Brain pericyte (primary cell): ENCODE results near the gene ZNF334.

Experiments
- DNase-seq: peaks from one replicate; pipeline ENCODE4 v3.0.0-alpha.2; 2012; ENCODE audit warnings: low read depth, low spot score

The ZNF334 gene

GRCh38 chr20:46487628-46488027 is 25.7 kb downstream of the ZNF334 start:
- DNase-seq = no peak

DNA sequence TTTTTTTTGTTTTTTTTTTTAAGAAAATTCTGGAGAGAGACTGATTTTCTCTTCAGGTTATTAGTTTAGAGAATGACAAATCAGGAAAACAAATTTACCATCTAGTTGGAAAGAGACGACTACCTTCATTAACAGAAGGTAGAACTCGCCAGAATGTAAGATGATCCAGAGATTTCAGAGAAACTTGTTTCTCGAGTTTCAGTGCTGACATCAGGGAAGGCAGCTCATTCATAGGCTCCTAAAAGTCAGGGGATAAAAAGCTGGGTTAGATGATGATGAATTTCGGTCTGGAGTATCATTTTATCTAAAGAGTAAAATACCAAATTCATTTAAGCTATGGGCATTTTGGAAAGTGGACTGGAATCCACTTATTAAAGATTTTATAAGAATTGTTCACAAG is 27.9 kb downstream of the ZNF334 start:
- DNase-seq = no peak

DNA sequence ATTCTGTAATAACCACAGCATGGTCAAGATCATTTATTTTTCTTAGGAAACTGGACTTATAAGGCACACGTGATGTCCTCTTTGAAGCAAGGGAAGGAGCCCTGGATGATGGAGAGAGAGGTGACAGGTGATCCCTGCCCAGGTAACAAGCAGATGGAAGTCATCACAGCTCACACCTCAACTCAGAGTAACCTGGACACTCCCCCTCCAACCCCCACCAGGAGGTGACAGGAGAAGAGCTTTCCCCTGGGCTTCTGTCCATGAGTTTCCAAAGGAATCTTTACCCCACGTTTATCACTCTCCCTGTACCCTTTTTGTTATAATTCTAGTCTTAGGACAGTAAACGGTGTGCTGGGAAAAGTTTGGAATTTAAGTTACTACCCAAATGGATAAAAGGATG is 28.4 kb downstream of the ZNF334 start:
- no peak for DNase-seq

GRCh38 chr20:46483879-46484278 is 29.5 kb downstream of the ZNF334 start:
- no peak for DNase-seq

GRCh38 chr20:46482864-46483263 is 30.5 kb downstream of the ZNF334 start:
- DNase-seq = no peak

DNA sequence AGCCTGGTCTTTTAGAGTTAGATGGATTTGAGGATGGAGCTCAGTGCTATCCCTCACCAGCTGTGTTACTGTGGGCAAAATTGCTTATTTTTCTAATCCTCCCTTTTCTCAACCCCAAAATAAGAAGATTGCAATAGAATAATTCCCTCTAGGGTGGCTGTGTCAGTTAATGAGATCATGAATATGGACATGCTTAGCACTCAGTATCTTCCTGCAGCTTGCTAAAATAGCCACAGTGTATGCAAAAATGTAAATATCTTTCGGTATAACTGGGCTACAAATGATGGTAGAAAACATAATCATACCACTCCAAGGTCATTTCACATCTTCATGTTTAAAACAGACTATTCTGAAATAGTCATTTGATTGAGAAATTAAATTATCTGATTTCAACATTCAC is 35.7 kb downstream of the ZNF334 start:
- DNase-seq = no peak

DNA sequence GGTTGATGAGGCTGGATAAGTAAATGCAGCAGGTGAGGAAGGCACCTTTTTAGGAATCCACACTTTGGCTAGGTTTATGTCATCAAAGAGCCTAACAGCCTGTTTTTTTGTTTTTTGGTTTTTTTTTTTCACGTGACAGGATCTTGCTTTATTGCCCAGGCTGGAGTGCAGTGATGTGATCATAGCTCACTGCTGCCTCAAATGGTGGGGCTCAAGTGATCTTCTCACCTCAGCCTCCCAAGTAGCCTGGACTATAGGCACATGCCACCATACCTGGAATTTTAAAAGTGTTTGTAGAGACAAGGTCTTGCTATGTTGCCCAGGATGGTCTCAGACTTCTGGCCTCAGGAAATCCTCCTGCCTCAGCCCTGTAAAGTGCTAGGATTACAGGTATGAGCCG is 36.1 kb downstream of the ZNF334 start:
- DNase-seq = no peak

DNA sequence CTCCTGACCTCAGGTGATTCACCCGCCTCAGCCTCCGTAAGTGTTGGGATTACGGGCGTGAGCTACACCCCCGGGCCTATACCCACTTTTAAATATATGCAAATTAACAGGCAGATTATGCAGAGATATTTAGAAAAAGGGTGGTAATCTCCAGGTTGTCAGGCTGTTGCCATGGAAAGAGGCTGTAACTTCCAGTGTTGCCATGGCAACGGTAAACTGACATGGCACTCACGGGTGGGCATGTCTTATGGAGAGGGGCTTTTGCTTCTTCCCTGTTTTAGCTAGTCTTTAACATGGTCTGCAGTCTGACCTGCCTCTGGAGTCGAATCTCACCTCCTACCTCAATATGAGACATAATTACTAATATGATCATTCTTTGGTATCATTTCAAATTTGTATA is 44.9 kb downstream of the ZNF334 start:
- DNase-seq = no peak

DNA sequence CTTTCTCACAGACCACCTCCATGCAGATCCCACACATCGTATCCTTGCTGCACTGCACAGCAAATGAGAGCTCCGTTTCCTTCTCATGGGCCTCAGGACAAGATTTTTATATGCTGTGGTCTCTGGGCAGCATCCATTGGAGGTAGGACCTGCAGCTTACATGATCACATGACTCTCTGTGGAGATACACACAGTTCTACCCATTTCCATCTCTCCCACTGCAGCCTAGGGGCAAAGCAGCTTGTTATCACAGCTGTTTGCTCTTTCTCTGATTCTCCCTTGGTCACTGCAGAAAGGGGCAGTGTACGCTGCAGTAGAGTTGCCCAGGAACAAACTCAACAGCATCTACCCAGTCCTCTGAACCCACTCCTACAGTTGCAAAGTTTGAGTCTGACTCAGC is 48.9 kb downstream of the ZNF334 start:
- DNase-seq = no peak

- no peak for DNase-seq
Observed at GRCh38 chr20:46463852-46464251, 49.5 kb downstream of the ZNF334 start.

- no peak for DNase-seq
Observed at GRCh38 chr20:46461808-46462207, 51.6 kb downstream of the ZNF334 start.

DNA sequence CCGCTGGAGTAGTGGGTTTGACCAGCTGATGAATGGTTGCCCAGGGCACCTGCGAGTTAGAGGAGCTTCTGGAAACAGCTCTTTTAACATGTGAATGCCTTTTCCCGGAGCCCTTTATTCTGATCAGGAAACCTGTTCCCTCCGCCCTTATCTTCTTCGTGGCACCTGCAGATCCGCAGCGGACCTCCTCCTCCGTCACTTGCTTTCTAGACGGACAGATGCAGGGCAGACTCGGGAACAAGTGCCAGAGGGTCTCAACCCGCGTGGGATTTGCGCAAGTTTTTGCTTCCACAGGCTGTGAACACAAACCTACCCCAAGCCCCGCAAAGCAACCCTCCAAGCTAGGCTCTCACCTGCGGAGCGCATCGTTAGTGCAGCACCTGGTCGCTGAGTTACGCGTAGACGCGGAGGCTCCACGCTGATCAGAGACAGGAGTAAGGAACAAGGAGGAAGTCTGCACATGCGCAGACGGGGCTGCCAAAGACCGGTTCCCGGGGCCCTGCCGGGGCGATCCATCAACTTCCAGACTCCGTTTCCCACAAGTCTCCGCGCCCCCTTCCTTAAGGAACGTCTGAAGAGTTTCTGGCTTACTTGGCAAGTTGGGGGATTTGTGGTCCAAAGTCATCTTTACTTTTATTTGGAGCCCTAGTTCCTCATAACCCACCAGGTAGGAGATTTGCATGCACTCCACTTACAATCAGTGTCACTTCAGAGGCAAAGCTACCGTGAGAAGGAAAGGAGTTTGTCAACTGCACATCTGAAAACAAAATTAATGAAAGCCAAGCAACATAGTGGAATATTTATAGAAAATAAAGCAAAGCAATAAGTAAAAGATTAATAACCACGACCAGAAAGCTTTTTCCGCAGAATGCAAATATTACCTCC is 54.3 kb downstream of the ZNF334 start:
- no peak for DNase-seq

DNA sequence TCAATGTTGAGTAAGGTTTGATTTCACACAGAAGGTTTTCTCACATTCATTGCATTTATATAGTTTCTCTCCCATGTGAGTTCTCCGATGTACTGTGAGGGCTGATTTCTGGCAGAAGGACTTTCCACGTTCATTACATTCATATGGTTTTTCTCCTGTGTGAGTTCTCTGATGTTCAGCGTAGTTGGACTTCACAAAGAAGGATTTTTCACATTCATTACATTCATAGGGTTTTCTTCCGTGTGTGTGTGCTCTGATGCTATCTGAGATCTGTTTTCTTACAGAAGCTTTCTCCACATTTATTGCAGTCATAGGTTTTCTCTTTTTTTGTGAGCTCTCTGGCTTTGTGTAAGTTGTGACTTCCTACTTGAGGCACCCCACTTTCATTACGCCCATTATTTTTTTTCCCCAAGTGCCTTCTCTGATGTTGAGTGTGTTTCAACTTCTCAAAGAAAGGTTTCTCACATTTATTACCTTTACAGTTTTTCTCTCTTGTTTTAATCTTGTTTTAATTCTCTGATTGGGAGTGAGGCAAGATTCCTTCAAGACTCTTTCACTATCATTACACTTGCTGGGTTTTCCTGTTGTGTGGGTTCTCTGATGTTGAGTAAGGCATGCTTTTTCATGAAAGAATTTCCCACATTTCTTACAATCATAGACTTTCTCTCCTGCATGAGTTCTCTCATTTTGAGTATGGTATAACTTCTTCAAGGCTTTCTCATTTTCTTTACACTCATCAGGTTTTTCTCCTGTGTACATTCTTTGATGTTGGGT is 56.9 kb downstream of the ZNF334 start:
- DNase-seq = no peak

DNA sequence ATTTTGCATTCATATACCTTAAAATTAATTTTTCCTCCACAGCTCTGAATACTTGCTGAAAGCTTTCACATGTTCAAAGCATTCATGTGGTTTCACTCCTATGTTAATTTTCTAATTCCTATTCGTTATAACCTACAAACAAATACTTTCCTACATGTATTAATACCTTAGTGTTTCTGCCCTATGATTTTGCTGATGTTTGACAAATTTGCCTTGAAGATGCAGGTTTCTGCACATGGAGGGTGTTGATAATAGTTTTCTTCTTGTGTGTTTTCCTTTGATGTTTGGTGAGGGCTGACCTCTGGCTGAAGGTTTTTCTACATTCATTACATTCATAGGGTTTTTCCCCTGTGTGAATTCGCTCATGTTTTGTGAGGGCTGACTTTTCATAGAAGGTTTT is 57.6 kb downstream of the ZNF334 start:
- DNase-seq = no peak
